Stomach (tissue), 9 donors: ENCODE results near the gene ZNF200. TPM values are rescaled to one million over a fixed set of nuclear protein-coding genes. Genes with fewer than 3 reads are reported as not detected.
"Not testable (repeated sequence)": the region's sequence is repeated elsewhere in the genome, so short reads cannot be mapped to it uniquely, and the experiment has no call there.

Source experiments
- DNase-seq, 2 donors: peaks; one replicate each; pipeline versions ENCODE4 v3.0.0 to v3.0.0-alpha.2; 2013 to 2019
- H3K27ac ChIP-seq, 5 donors: fragments of 200-600 bp in 4 of 5; sonication (generic) in 4 of 5; one replicate each; pipeline ENCODE4 v1.5.1; 2013 to 2019; ENCODE audit warnings: mild to moderate bottlenecking in 1 of 5, moderate library complexity in 1 of 5
- H3K27me3 ChIP-seq, 3 donors: fragments of 200-600 bp; sonication (generic); one replicate each; pipeline ENCODE4 v1.5.1; 2017 to 2019; ENCODE audit warnings: mixed run types in 1 of 3
- H3K36me3 ChIP-seq, 4 donors: fragments of 200-600 bp; sonication (generic); 1 replicate in 3 of 4; 2 replicates in 1 of 4; pipeline ENCODE4 v1.5.1; 2016 to 2019
- H3K4me1 ChIP-seq, 4 donors: fragments of 200-600 bp; sonication (generic); one replicate each; pipeline ENCODE4 v1.5.1; 2016 to 2019
- H3K4me3 ChIP-seq, 4 donors: fragments of 200-600 bp; sonication (generic) in 3 of 4; one replicate each; pipeline ENCODE4 v1.5.1; 2016 to 2019; ENCODE audit warnings: mild to moderate bottlenecking in 1 of 4
- H3K9me3 ChIP-seq, 4 donors: fragments of 200-600 bp; sonication (generic); one replicate each; pipeline ENCODE4 v1.5.1; 2016 to 2019
- EP300 ChIP-seq: sonication (generic); formaldehyde crosslinking; IDR thresholded peaks from one replicate; pipeline ENCODE4 v1.6.1; 2017; ENCODE audit warnings: antibody characterized with exemption
- POLR2A ChIP-seq, 4 donors: fragments of 450-650 bp; IDR thresholded peaks; one replicate each; pipeline ENCODE4 v1.6.1; 2016; ENCODE audit warnings: antibody characterized with exemption in 4 of 4, control low read depth in 2 of 4, mild to moderate bottlenecking in 1 of 4, moderate library complexity in 1 of 4
- POLR2AphosphoS5 ChIP-seq, 3 donors: sonication (generic); formaldehyde crosslinking; IDR thresholded peaks; one replicate each; pipeline ENCODE4 v1.6.1; 2016; ENCODE audit warnings: antibody characterized with exemption in 3 of 3
- whole genome bisulfite sequencing, 5 donors: extraction: QIAGEN DNeasy Blood & Tissue Kit in 3 of 5; methylation state at CpG; one replicate each; pipeline versions ENCODE4 v1.1.5 to v1.1.7; 2013 to 2018; 5-methylcytosine and 5-hydroxymethylcytosine counted together
- intact Hi-C: fragments of 100-400 bp; cut with DNase I; formaldehyde crosslinking; loops from one replicate; pipeline ENCODE4 v1.15.1; 2023; ENCODE audit warnings: low total_unique reads
- polyA plus RNA-seq, 3 donors: library from polyadenylated mRNA; stranded (reverse); fragments of 200-250 nt; gene quantifications; one replicate each; pipeline ENCODE4 v1.2.3, GENCODE V29; 2013
- total RNA-seq, 5 donors: library from RNA; depleted of rRNA; stranded (reverse); fragments of >200 nt; gene quantifications; one replicate each; pipeline versions ENCODE4 v1.1.0 to v1.2.3, GENCODE V29; 2014 to 2016
- TF ChIP-seq, protein P1 (sequence below), 7 experiments: fragments of 450-650 bp in 4 of 7; fragments of 200-600 bp in 3 of 7; sonication (generic) in 3 of 7; IDR thresholded peaks; one replicate each; pipeline ENCODE4 v1.5.1; 2016 to 2019; ENCODE audit warnings: antibody characterized with exemption in 7 of 7, control low read depth in 2 of 7, mild to moderate bottlenecking in 1 of 7
- donor health status: healthy with polysubstance abuse.
- donor health status: Bipolar disorder and iron deficiency.
- donor health status: healthy.

The ZNF200 gene
- total and polyA plus RNA-seq, 8 donors, result 2.2 to 8.7 (median 5.3) TPM

DNA sequence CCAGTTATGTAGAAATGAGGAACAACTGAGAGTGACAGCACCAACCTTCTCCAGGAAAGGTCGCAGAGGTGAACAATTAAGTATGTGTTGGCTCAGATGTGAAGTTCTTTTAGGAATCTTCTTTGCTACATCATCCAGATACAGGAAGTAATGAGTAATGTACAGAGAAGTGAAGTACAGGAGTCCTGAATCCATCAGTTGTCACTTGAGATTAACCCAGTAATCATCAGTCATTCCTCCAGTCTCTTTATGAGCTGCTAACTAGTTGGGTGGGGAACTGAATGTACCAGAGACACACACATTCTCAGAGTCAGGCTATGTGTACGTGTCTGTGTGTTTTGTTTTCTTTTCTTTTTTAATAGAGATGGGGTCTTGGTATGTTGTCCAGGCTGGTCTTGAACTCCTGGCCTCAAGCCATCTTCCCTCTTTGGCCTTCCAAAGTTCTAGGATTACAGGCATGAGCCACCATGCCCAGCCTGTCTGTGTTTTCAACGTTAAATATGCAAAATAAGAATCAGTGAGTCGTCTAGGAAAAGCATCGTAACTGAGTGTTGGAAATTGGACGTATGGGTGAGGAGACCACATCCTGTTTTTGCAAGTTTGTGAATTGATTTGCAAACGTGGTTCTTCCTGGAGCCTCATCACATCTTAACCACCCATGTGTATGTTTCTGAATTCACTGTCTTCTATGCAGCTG is 19.9 kb downstream of the ZNF200 start:
- Histone ChIP-seq H3K27ac (peak overlapping the region in 1 of 5 donors; percentile 8), H3K36me3 (no peaks in the 10 kb centered on the region), H3K4me1 (no peaks in the 10 kb centered on the region), H3K27me3 (peaks cover 0 to 5% (median 0%) of the 10 kb centered on the region in 3 donors), H3K9me3 (peaks cover 0 to 16% (median 10%) of the 10 kb centered on the region in 4 donors), H3K4me3 (no peak overlapping the region)
- WGBS, 5 donors, result 38 to 53% (median 41%) methylated on average over 7 of the region's 7 CpGs
- peak in 1 of 2 donors; percentile 27 for DNase-seq
- intact Hi-C loops, result no loop called here
- no peak for TF ChIP-seq POLR2A (IDR thresholded peaks at IDR 0.05)
- TF ChIP-seq, protein P1, sequence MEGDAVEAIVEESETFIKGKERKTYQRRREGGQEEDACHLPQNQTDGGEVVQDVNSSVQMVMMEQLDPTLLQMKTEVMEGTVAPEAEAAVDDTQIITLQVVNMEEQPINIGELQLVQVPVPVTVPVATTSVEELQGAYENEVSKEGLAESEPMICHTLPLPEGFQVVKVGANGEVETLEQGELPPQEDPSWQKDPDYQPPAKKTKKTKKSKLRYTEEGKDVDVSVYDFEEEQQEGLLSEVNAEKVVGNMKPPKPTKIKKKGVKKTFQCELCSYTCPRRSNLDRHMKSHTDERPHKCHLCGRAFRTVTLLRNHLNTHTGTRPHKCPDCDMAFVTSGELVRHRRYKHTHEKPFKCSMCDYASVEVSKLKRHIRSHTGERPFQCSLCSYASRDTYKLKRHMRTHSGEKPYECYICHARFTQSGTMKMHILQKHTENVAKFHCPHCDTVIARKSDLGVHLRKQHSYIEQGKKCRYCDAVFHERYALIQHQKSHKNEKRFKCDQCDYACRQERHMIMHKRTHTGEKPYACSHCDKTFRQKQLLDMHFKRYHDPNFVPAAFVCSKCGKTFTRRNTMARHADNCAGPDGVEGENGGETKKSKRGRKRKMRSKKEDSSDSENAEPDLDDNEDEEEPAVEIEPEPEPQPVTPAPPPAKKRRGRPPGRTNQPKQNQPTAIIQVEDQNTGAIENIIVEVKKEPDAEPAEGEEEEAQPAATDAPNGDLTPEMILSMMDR (IDR thresholded peaks at IDR 0.05), result no peak
- no peak for TF ChIP-seq EP300
- no peak for TF ChIP-seq POLR2AphosphoS5 (IDR thresholded peaks at IDR 0.05)

DNA sequence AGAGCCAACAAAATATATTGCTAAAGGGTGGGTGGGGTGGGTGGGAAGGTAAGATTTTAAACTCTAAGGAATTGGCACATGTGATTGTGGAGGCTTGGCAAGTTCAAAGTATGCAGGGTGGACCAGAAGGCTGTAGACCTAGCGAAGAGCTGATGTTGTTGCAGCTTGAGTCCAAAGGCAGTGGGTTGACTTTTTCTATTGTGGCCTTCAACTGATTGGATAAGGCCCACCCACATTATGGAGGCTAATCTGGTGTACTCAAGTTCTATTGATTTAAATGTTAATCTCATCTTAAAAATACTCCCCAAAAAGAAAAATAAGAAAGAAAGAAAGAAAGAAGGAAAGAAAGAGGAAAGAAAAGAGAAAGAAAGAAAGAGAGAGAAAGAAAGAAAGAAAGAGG is 22.4 kb downstream of the ZNF200 start:
- Histone ChIP-seq H3K4me3 (no peak overlapping the region), H3K4me1 (no peaks in the 10 kb centered on the region), H3K27me3 (peaks cover 0 to 25% (median 0%) of the 10 kb centered on the region in 3 donors), H3K9me3 (peaks cover 0 to 11% (median 6%) of the 10 kb centered on the region in 4 donors), H3K36me3 (no peaks in the 10 kb centered on the region), H3K27ac (no peak overlapping the region)
- WGBS, 5 donors, result 47 to 77% (median 64%) methylated on average over 1 of the region's 1 CpG
- TF ChIP-seq POLR2AphosphoS5 (IDR thresholded peaks at IDR 0.05) (no peak), POLR2A (IDR thresholded peaks at IDR 0.05) (no peak), EP300 (no peak)
- TF ChIP-seq, protein P1 (IDR thresholded peaks at IDR 0.05), result no peak
- intact Hi-C loops, result no loop called here
- no peak for DNase-seq

DNA sequence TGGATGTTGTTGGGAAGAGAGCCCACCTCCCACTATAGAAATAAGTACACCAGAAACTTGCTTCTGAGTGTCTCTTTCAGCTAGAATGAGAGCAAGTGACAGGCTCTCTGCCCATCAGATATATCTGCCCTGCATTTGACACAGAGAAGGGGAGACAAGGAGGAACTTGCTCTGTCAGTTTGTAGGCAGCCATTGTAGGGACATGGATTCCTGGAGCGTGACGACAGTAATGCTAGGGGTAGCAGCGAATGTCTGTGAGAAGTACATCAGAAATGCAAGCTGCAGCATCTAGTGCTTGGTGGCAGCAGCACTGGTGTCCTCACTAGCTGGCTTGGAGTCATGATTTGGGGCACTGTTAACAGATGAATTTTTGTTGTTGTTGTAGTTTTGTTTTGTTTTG is 23.0 kb downstream of the ZNF200 start:
- no peak for DNase-seq
- no peak overlapping the region for H3K27ac ChIP-seq
- TF ChIP-seq EP300 (no peak), POLR2A (IDR thresholded peaks at IDR 0.05) (no peak), POLR2AphosphoS5 (IDR thresholded peaks at IDR 0.05) (no peak)
- TF ChIP-seq, protein P1 (IDR thresholded peaks at IDR 0.05), result no peak
- WGBS, 5 donors, result 76 to 88% (median 85%) methylated on average over 3 of the region's 3 CpGs
- peaks cover 0 to 16% (median 10%) of the 10 kb centered on the region in 4 donors for H3K9me3 ChIP-seq
- H3K27me3 ChIP-seq, result peaks cover 0 to 30% (median 0%) of the 10 kb centered on the region in 3 donors
- H3K36me3 ChIP-seq, result no peaks in the 10 kb centered on the region
- intact Hi-C loops, result no loop called here
- no peak overlapping the region for H3K4me3 ChIP-seq
- H3K4me1 ChIP-seq, result no peaks in the 10 kb centered on the region

DNA sequence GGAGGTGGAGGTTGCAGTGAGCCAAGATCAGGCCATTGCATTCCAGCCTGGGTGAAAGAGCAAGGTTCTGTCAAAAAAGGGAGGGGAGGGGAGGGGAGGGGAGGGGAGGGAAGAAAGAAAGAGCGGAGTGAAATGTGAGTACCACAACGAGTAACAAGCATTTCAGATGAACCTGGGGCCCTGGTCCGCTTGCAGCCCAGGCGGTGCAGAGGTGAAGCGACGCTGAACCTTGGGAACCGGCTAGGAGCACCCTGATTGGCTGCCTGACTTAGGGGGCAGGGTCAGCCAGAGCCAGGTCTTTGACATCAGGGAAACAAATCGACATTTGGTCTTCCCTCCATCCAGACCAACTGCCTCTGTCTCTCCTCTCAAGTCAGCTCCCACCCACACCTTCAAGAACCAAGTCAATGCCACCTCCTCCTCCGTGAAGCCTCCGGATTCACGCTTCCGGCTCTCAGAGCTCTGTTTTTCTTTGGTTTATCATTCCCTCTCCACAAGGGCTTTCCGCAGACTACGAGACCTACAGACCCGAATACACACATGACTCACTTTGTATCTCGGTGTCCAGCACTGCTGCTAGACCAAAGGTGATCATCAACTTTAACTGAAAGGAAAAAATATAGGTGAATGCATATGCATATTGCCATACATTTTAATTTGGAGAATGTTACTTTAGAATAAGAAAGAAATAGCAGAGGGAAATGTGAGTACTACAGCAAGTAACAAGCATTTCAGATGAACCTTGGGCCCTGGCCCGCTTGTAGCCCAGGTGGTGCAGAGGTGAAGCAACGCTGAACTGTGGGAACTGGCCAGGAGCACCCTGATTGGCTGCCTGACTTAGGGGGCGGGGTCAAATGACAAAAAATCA is 27.6 kb downstream of the ZNF200 start:
- WGBS, 5 donors, result 63 to 74% (median 69%) methylated on average over 19 of the region's 19 CpGs
- TF ChIP-seq, protein P1 (IDR thresholded peaks at IDR 0.05), result no peak
- TF ChIP-seq POLR2AphosphoS5 (IDR thresholded peaks at IDR 0.05) (no peak), EP300 (no peak), POLR2A (IDR thresholded peaks at IDR 0.05) (no peak)
- H3K27me3 ChIP-seq, result peaks cover 0 to 51% (median 0%) of the 10 kb centered on the region in 3 donors
- H3K9me3 ChIP-seq, result peaks cover 10 to 56% (median 43%) of the 10 kb centered on the region in 4 donors
- H3K4me1 ChIP-seq, result no peaks in the 10 kb centered on the region
- no peaks in the 10 kb centered on the region for H3K36me3 ChIP-seq
- no peak overlapping the region for H3K27ac ChIP-seq
- no peak overlapping the region for H3K4me3 ChIP-seq
- intact Hi-C loops, result no loop called here
- no peak for DNase-seq

DNA sequence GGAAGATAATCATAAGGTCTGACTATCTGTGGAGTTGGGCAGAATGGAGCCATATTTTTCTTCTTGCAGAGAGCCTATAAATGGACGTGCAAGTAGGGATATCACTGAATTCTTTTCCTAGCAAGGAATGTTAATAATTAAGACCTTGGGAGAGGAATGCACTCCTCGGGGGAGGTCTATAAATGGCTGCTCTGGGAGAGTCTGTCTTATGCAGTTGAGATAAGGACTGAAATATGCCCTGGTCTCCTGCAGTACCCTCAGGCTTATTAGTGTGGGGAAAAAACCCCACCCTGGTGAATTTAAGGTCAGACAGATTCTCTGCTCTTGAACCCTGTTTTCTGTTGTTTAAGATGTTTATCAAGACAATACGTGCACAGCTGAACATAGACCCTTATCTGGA is 29.0 kb downstream of the ZNF200 start:
- Histone ChIP-seq H3K27me3 (peaks cover 0 to 51% (median 0%) of the 10 kb centered on the region in 3 donors), H3K9me3 (peaks cover 10 to 62% (median 43%) of the 10 kb centered on the region in 4 donors)
- H3K4me1 ChIP-seq, H3K4me3 ChIP-seq, intact Hi-C loops, H3K27ac ChIP-seq, H3K36me3 ChIP-seq, DNase-seq: not testable (repeated sequence)
- WGBS, 5 donors, result 54 to 63% (median 56%) methylated on average over 3 of the region's 3 CpGs
